GM18508 (cell line): ENCODE measurements around the gene CNTFR.
"Not testable (repeated sequence)": the region's sequence is repeated elsewhere in the genome, so short reads cannot be mapped to it uniquely, and the experiment has no call there.

Experiments
- ATAC-seq: cut with Tn5 transposase; IDR thresholded peaks from one replicate; pipeline ENCODE4 v1.9.1; 2021; ENCODE audit warnings: moderate number of reproducible peaks; ENCODE audit not compliant: insufficient read depth, unreplicated experiment

The CNTFR gene

GRCh38 chr9:34544035-34544434, 45.5 kb downstream of the CNTFR start:
- no peak for ATAC-seq

- no peak for ATAC-seq
These were observed 48.0 kb downstream of the CNTFR start for GRCh38 chr9:34541540-34541939.

GRCh38 chr9:34540827-34541226, 48.7 kb downstream of the CNTFR start:
- ATAC-seq: no peak

GRCh38 chr9:34536685-34537084, 52.8 kb downstream of the CNTFR start:
- ATAC-seq: no peak

GRCh38 chr9:34532041-34532440, 57.5 kb downstream of the CNTFR start:
- ATAC-seq: not testable (repeated sequence)

- no peak for ATAC-seq
These were observed 63.5 kb downstream of the CNTFR start for GRCh38 chr9:34526026-34526425.

GRCh38 chr9:34524349-34524748, 65.2 kb downstream of the CNTFR start:
- no peak for ATAC-seq

GRCh38 chr9:34522971-34523797, 66.3 kb downstream of the CNTFR start, which contains the start of gene ENHO:
Gene ENHO (minus strand): TSS chr9:34522990. CDS start chr9:34521695, 1,295 bp downstream.
- peak; percentile 58 for ATAC-seq

GRCh38 chr9:34522091-34522887, 67.2 kb downstream of the CNTFR start:
- no peak for ATAC-seq

GRCh38 chr9:34521406-34522045, 68.0 kb downstream of the CNTFR start:
- ATAC-seq: no peak

- ATAC-seq: no peak
These were observed 68.8 kb downstream of the CNTFR start for GRCh38 chr9:34520505-34521385.

- no peak for ATAC-seq
These were observed 69.4 kb downstream of the CNTFR start for GRCh38 chr9:34520096-34520495.

GRCh38 chr9:34519321-34520020, 70.1 kb downstream of the CNTFR start:
- ATAC-seq: no peak

GRCh38 chr9:34518896-34519295, 70.6 kb downstream of the CNTFR start:
- ATAC-seq: no peak

- ATAC-seq: no peak
These were observed 71.4 kb downstream of the CNTFR start for GRCh38 chr9:34518110-34518616.

- ATAC-seq: no peak
These were observed 72.3 kb downstream of the CNTFR start for GRCh38 chr9:34517185-34517584.

GRCh38 chr9:34515959-34516358, 73.6 kb downstream of the CNTFR start:
- no peak for ATAC-seq

GRCh38 chr9:34514816-34515215, 74.7 kb downstream of the CNTFR start:
- ATAC-seq: no peak

- no peak for ATAC-seq
These were observed 75.1 kb downstream of the CNTFR start for GRCh38 chr9:34514401-34514800.
